Activated CD4-positive, alpha-beta T cell treated with anti-CD3 and anti-CD28 coated beads for 36 hours (primary cell): ENCODE measurements around the gene MAGED2. TPM values are rescaled to one million over a fixed set of nuclear protein-coding genes. Genes with fewer than 3 reads are reported as not detected.
A peak's percentile ranks its signal among the peaks of the same experiment; 100 is the strongest.
"Not testable (repeated sequence)": the region's sequence is repeated elsewhere in the genome, so short reads cannot be mapped to it uniquely, and the experiment has no call there.

Experiments used
- ATAC-seq: fragments of 200-7000 bp; cut with Tn5 transposase; one replicate; pipeline ENCODE4 v1.10.0; 2021; ENCODE audit warnings: mild to moderate bottlenecking, moderate library complexity
- CTCF ChIA-PET: fragments of 350-600 bp; sonication (Branson Sonifier 250); formaldehyde crosslinking; loops from one replicate; lab custom pipeline; 2021; ENCODE audit warnings: antibody characterized with exemption; lab: Charles Lee
- POLR2A ChIA-PET: fragments of 350-600 bp; sonication (Branson Sonifier 250); formaldehyde crosslinking; loops from one replicate; lab custom pipeline; 2021; ENCODE audit warnings: antibody characterized with exemption, inconsistent platforms; lab: Charles Lee
- DNase-seq: peaks from one replicate; pipeline ENCODE4 v3.0.0-alpha.2; 2020
- H3K27ac Mint-ChIP-seq: one replicate; pipeline ENCODE4 v1.8.0; 2021; ENCODE audit warnings: mixed read lengths
- H3K27me3 Mint-ChIP-seq: one replicate; pipeline ENCODE4 v1.8.0; 2021; ENCODE audit warnings: mixed read lengths
- H3K36me3 Mint-ChIP-seq: one replicate; pipeline ENCODE4 v1.8.0; 2021; ENCODE audit warnings: low read depth, mixed read lengths
- H3K4me1 Mint-ChIP-seq: one replicate; pipeline ENCODE4 v1.8.0; 2021; ENCODE audit warnings: mixed read lengths
- H3K4me3 Mint-ChIP-seq: one replicate; pipeline ENCODE4 v1.8.0; 2021; ENCODE audit warnings: mild to moderate bottlenecking, moderate library complexity, mixed read lengths
- H3K9me3 Mint-ChIP-seq: one replicate; pipeline ENCODE4 v1.8.0; 2021; ENCODE audit warnings: low read depth, mixed read lengths
- intact Hi-C, 2 experiments: fragments of 100-400 bp; cut with DNase I in 1 of 2; cut with micrococcal nuclease in 1 of 2; formaldehyde crosslinking; loops; one replicate each; pipeline versions ENCODE4 v1.14.2 to v1.15.1; 2022 to 2024; cut with DNase I, micrococcal nuclease
- total RNA-seq, 2 experiments: library from RNA; stranded (reverse); gene quantifications; one replicate each; pipeline ENCODE4 v1.2.3, GENCODE V29; 2021

MAGED2 gene, protein sequence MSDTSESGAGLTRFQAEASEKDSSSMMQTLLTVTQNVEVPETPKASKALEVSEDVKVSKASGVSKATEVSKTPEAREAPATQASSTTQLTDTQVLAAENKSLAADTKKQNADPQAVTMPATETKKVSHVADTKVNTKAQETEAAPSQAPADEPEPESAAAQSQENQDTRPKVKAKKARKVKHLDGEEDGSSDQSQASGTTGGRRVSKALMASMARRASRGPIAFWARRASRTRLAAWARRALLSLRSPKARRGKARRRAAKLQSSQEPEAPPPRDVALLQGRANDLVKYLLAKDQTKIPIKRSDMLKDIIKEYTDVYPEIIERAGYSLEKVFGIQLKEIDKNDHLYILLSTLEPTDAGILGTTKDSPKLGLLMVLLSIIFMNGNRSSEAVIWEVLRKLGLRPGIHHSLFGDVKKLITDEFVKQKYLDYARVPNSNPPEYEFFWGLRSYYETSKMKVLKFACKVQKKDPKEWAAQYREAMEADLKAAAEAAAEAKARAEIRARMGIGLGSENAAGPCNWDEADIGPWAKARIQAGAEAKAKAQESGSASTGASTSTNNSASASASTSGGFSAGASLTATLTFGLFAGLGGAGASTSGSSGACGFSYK
- total RNA-seq = 10 to 100 TPM; 27.4 to 35.5 TPM

DNA sequence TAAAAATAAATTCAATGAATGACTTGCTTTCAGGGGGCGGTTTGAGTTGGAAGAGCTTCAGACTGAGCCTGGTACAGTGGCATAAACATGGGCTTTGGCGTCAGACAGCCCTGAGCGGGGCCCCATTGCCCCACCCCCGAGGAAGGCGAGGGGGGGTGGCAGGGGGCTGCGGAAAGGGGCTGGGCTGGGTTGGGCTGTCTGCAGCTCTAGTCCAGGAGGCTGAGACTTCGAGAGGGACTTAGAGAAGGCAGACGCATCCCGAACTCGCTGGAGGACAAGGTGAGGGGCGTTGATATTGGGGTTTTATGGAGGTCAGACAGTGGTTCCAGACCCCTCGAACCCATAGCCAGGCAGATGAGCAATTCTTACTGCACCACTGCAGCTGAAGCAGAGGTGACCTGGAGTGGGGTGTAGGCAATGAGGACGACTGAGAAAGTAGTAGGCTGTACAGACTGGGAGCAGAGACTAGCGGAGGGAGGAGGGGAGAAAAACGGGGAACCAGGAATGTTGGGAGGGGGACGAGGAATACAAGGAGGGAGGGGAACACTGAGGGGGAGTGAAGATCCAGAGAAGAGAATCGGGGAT, at the start of gene MAGED2:
MAGED2 (plus strand) TSS at position 222 of the 585 bp plus-strand sequence. CDS start 1,587 bp downstream, outside the sequence.
- H3K4me1 Mint-ChIP-seq = peaks cover 16% of the 10 kb centered on the region
- H3K9me3 Mint-ChIP-seq = no peaks in the 10 kb centered on the region
- H3K27ac Mint-ChIP-seq = peak within 1 kb of the TSS; percentile 89
- intact Hi-C loops = loop anchor here (1.0 to 5.0 kb wide), 11 partner anchors 114 to 1125 kb away; partner anchors contain the start of genes APEX2 (in 2 of the 2), FAM120C (in 1 of the 2), GNL3L (in 1 of the 2) and PHF8 (in 1 of the 2)
- H3K4me3 Mint-ChIP-seq = peak within 1 kb of the TSS; percentile 87
- H3K27me3 Mint-ChIP-seq = no peaks in the 10 kb centered on the region
- ChIA-PET POLR2A (interaction anchor here (1.2 kb wide), 1 partner anchor 168 kb away, joined by 7 read pairs; no protein-coding TSS in a partner anchor), CTCF (no interaction called here)
- ATAC-seq (peak; percentile 24), DNase-seq (peak; percentile 59)
- H3K36me3 Mint-ChIP-seq = peaks cover 3% of the 10 kb centered on the region

DNA sequence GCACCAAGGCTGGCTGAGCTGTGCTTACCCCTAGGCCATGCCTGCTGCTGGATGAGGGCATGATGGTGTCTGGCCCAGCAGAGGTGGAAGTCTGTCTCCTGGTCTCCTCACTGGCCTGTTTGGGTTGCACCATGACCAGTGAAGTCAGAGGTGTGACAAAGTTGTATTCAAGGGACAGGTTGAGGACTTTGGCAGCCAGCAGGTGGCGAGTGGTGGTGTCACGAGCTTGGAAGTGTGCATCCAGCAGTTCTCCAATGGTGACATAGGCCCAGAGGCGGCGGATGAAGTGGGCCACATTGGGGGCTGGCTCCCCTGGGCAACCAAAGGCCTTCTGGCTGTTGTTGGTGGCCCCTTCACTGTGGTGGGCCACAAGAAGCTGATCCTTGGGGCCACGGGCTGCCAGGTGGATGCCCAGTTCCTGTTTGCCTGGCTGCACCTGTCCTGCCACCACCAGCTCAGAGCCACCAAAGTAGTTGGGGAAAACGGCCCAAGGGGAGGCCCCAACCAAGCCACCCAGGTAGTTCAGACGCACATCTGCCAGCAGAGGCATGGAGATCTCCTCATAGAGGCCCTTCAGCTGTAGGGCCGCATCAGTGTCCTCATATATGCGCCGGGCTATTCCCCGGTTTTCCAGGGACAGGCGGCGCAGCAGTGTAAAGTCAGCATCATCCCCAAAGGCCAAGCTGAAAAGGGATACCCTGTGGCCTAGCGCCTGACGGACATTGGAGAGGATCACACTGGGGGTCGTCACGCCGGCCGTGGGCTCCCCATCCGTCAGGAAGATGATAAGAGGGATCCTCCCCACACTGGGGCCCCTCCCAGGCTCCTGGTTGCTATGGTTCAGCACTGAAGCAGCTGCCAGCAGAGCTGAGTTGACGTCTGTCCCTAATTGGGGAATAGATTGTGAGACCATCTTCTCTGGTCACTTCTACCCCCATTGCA, 49.2 kb upstream of the MAGED2 start:
- ChIA-PET CTCF (no interaction called here), POLR2A (interaction anchor here (0.5 kb wide), 1 partner anchor 241 kb away, joined by 3 read pairs; no protein-coding TSS in a partner anchor)
- ATAC-seq (no peak), DNase-seq (no peak)
- H3K27me3 Mint-ChIP-seq = no peaks in the 10 kb centered on the region
- no peaks in the 10 kb centered on the region for H3K4me1 Mint-ChIP-seq
- intact Hi-C loops = no loop called here
- H3K36me3 Mint-ChIP-seq = no peaks in the 10 kb centered on the region
- no peak overlapping the region for H3K4me3 Mint-ChIP-seq
- no peak overlapping the region for H3K27ac Mint-ChIP-seq
- H3K9me3 Mint-ChIP-seq = no peaks in the 10 kb centered on the region

DNA sequence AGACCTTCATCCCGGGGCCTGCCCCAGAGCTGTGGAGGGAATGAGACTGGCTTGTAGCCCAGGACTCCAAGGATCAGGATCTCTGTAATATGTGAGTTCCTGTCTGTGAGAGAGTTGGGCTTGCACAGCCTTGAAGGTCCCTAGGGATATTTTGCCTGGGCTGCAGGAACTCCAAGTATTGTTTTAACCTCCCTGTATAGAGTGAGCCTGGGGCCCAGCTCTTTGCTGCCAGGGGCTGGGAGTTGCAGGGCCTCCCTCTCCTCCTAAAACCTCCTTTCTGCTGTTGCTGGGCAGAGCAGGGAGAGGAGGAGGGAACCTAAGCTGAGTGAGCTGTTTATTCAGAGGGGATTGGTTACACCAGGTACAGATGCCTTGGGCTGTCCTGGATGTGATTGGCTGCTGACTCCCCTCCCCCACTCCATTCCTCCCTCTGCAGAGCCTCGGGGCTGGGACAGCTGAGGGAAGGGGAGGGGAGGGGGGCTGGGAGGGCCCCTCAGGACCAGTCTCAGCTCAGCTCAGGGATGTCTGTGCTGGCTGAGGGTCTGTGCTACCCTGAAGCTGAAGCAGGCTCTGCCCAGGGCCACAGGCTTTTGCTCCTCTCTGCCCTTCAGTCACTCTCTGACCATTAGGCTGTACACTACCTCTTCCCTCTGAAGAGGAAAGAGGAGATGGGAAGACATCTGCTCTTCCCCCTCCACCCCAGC, 33.0 kb upstream of the MAGED2 start:
- ATAC-seq, H3K4me1 Mint-ChIP-seq, POLR2A ChIA-PET, DNase-seq, H3K4me3 Mint-ChIP-seq, H3K36me3 Mint-ChIP-seq, intact Hi-C loops, H3K9me3 Mint-ChIP-seq, H3K27me3 Mint-ChIP-seq, H3K27ac Mint-ChIP-seq: not testable (repeated sequence)
- CTCF ChIA-PET = interaction anchor here (1.2 kb wide), 1 partner anchor 591 kb away, joined by 3 read pairs; the partner anchor contains the start of gene FAM120C

DNA sequence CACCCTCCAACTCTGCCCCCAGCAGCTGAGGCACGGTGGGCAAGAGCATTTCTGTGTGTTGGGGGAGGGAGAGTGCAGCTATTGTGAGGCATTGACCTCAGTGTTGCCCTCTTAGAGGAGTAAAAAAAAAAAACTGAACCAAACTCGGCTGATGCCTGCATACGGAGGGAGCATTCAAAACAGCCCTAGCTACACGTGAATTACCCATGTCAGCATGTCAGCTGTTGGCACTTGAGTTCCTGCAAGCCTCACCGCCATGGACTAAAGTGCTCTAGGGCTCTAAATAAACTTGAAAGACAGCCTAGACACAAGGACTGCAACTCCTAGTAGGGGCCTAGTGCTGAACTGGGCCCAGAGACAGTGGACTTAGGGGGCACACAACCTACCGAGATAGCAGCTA, 31.5 kb upstream of the MAGED2 start:
- no peak overlapping the region for H3K27ac Mint-ChIP-seq
- H3K4me1 Mint-ChIP-seq = peaks cover 5% of the 10 kb centered on the region
- ATAC-seq (no peak), DNase-seq (no peak)
- no peaks in the 10 kb centered on the region for H3K36me3 Mint-ChIP-seq
- CTCF ChIA-PET = no interaction called here
- H3K27me3 Mint-ChIP-seq = no peaks in the 10 kb centered on the region
- no peaks in the 10 kb centered on the region for H3K9me3 Mint-ChIP-seq
- H3K4me3 Mint-ChIP-seq = no peak overlapping the region
- intact Hi-C loops = no loop called here
- POLR2A ChIA-PET = no interaction called here

DNA sequence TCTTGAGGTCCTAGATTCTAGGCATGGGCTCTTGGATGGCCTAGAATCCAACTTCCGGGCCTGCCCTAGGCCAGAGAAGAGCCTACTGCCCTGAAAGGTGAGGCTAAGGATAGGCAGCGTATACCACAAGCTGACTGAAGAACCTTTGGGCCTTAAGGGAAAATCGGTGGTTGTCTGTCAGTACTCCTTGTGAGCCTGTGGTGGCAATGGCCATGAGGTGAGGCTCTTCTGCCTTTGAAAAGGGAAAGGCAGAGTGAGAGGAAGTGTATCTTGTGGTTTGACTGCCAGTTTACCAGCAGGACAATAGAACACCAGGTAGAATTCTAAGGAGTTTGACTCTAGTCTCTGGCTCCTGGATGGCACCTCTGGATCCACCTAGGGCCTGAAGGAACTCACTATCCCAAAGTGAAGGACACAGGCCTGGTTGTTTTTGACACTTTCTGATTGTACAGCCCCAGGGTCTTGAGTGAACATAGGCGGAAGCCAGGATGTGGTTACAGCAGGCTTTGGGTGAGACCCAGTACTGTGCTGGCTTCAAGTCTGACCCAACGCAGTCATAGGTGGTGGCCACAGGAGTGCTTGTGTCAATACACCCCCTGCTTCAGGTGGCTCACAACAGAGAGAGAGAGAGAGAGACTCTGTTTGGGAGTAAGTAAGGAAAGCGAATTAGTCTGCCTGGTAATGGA, 30.4 kb upstream of the MAGED2 start:
- Mint-ChIP-seq H3K4me3 (no peak overlapping the region), H3K27me3 (no peaks in the 10 kb centered on the region), H3K27ac (no peak overlapping the region), H3K9me3 (no peaks in the 10 kb centered on the region), H3K4me1 (peaks cover 5% of the 10 kb centered on the region), H3K36me3 (no peaks in the 10 kb centered on the region)
- CTCF ChIA-PET = no interaction called here
- DNase-seq (no peak), ATAC-seq (no peak)
- POLR2A ChIA-PET = no interaction called here
- intact Hi-C loops = no loop called here

DNA sequence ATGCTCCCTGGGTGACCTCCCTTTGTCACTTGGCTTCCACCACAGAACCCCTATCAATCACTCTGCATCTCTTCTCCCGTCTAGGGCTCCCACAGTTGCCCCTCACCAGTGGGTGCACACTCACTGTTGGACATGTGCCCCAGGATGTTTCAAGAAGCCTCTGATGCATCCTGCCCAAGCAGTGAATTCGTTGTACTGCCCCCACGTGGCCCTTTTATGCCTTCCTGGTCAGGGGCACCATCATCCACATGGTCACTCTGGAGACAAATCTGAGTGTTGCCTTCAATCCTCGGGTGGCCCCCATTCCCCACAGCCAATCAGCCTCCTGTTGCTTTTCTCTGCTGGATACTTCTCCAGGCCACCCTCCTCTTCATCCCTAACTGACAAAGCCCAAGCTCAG, 21.6 kb upstream of the MAGED2 start:
- DNase-seq (peak; percentile 27), ATAC-seq (no peak)
- no peak overlapping the region for H3K27ac Mint-ChIP-seq
- H3K27me3 Mint-ChIP-seq = no peaks in the 10 kb centered on the region
- H3K36me3 Mint-ChIP-seq = no peaks in the 10 kb centered on the region
- H3K4me3 Mint-ChIP-seq = no peak overlapping the region
- CTCF ChIA-PET = interaction anchor here (0.6 kb wide), 1 partner anchor 424 kb away, joined by 3 read pairs; no protein-coding TSS in a partner anchor
- intact Hi-C loops = loop anchor here in 1 of 2 experiments (5.0 to 10.0 kb wide), 3 partner anchors 144 to 541 kb away; no protein-coding TSS in a partner anchor
- no peaks in the 10 kb centered on the region for H3K9me3 Mint-ChIP-seq
- no peaks in the 10 kb centered on the region for H3K4me1 Mint-ChIP-seq
- POLR2A ChIA-PET = no interaction called here

DNA sequence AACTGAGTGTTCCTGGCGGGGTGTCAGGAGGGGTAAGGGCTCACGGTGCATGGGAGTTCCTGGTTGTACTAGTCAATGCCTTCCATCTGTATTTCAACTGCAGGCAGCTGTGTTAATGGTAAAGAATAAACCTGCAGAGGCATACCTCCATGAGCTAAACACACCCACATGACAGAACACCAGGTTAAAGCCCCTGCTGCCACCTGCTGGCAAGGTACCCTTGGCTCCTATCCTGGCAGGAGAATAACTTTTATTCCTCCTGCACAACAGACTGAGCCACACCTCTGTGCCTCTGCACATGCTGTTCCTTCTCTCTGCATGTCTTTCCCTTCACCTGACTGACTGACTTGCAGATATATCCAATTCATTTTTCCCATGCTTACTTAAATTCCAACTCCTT, 20.6 kb upstream of the MAGED2 start:
- Mint-ChIP-seq H3K27me3 (no peaks in the 10 kb centered on the region), H3K4me3 (no peak overlapping the region), H3K9me3 (no peaks in the 10 kb centered on the region), H3K36me3 (no peaks in the 10 kb centered on the region), H3K27ac (no peak overlapping the region), H3K4me1 (no peaks in the 10 kb centered on the region)
- POLR2A ChIA-PET = no interaction called here
- peak; percentile 73 for ATAC-seq
- CTCF ChIA-PET = interaction anchor here (0.6 kb wide), 1 partner anchor 1760 kb away, joined by 3 read pairs; no protein-coding TSS in a partner anchor
- intact Hi-C loops = loop anchor here in 1 of 2 experiments (5.0 to 10.0 kb wide), 3 partner anchors 145 to 542 kb away; no protein-coding TSS in a partner anchor
- DNase-seq = peak; percentile 58

DNA sequence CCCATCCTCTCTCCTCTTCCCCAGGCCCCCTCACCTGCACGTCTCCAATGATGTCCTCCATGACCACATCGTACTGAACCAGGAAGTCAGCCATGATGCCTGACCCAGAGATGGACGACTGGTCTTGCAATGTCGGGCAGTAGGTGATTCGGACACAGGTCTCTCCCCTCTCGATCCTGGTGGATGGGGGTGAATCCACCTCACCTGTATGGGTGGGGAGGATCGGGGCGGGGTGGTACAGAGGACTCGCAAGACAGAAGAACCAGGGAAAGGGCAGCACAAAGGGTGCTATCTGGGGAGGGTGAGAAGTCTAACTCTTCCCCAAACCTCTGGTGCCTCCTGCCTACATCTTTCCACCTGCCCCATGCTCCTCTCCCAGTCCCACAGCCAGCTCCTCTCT, 19.1 kb upstream of the MAGED2 start:
- Mint-ChIP-seq H3K4me1 (no peaks in the 10 kb centered on the region), H3K27me3 (no peaks in the 10 kb centered on the region), H3K27ac (no peak overlapping the region), H3K9me3 (no peaks in the 10 kb centered on the region), H3K36me3 (no peaks in the 10 kb centered on the region), H3K4me3 (no peak overlapping the region)
- DNase-seq (no peak), ATAC-seq (no peak)
- CTCF ChIA-PET = no interaction called here
- intact Hi-C loops = loop anchor here in 1 of 2 experiments (5.0 to 10.0 kb wide), 3 partner anchors 146 to 544 kb away; no protein-coding TSS in a partner anchor
- POLR2A ChIA-PET = no interaction called here

DNA sequence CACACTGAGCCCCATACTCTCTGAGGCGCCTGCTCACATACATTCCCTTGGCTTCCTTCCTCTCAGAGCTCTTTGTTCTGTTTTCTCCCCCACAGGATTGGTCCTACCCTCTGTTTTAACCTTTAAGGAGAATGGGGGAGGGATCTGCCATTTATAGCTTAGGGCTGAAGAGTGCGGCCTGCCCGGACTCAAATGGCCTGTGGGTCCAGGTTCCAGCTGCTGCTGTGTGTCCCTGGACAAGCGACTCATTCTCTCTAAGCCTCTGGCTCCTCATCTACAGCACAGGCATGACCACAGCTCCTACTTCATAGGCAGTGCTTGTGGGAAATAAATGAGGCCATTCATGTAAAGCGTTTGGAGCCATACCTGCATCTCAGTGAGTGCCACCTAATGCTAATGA, 18.1 kb upstream of the MAGED2 start:
- intact Hi-C loops = loop anchor here in 1 of 2 experiments (5.0 to 10.0 kb wide), 3 partner anchors 147 to 545 kb away; no protein-coding TSS in a partner anchor

DNA sequence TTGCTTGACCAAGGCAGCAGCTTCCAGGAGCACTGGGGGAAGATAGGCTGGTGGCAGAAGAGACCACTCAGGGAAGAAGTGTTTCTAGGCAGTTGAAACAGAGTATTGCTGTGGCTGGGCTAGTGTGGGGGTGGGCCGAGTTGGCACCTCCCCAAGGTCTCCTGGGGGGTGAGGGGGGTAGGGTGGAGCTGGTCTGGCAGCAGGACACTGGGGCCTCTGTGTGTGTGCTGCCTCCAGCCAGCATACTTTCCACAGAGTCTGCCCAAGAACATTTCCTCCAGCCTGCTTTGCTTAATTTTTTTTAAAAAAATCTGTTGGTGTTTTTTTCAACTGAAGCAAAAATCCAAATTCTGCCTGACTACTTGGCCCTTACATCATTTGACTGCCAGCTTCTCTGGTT, 13.5 kb upstream of the MAGED2 start:
- no peaks in the 10 kb centered on the region for H3K4me1 Mint-ChIP-seq
- H3K9me3 Mint-ChIP-seq = no peaks in the 10 kb centered on the region
- no peak overlapping the region for H3K4me3 Mint-ChIP-seq
- no peaks in the 10 kb centered on the region for H3K27me3 Mint-ChIP-seq
- intact Hi-C loops = no loop called here
- H3K36me3 Mint-ChIP-seq = no peaks in the 10 kb centered on the region
- POLR2A ChIA-PET = no interaction called here
- ATAC-seq (no peak), DNase-seq (no peak)
- no peak overlapping the region for H3K27ac Mint-ChIP-seq
- CTCF ChIA-PET = no interaction called here

More for the DNA sequence above, 18.1 kb upstream of the MAGED2 start:
- CTCF ChIA-PET, H3K27me3 Mint-ChIP-seq, POLR2A ChIA-PET, H3K36me3 Mint-ChIP-seq, H3K27ac Mint-ChIP-seq, DNase-seq, H3K4me3 Mint-ChIP-seq, H3K4me1 Mint-ChIP-seq, ATAC-seq, H3K9me3 Mint-ChIP-seq: not testable (repeated sequence)
